ENCODE data around the gene SPINT2. TPM values are rescaled to one million over a fixed set of nuclear protein-coding genes. Genes with fewer than 3 reads are reported as not detected.

SPINT2 gene, protein sequence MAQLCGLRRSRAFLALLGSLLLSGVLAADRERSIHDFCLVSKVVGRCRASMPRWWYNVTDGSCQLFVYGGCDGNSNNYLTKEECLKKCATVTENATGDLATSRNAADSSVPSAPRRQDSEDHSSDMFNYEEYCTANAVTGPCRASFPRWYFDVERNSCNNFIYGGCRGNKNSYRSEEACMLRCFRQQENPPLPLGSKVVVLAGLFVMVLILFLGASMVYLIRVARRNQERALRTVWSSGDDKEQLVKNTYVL
- 25.9 and 29.1 TPM in 2 replicates for total RNA-seq

DNA sequence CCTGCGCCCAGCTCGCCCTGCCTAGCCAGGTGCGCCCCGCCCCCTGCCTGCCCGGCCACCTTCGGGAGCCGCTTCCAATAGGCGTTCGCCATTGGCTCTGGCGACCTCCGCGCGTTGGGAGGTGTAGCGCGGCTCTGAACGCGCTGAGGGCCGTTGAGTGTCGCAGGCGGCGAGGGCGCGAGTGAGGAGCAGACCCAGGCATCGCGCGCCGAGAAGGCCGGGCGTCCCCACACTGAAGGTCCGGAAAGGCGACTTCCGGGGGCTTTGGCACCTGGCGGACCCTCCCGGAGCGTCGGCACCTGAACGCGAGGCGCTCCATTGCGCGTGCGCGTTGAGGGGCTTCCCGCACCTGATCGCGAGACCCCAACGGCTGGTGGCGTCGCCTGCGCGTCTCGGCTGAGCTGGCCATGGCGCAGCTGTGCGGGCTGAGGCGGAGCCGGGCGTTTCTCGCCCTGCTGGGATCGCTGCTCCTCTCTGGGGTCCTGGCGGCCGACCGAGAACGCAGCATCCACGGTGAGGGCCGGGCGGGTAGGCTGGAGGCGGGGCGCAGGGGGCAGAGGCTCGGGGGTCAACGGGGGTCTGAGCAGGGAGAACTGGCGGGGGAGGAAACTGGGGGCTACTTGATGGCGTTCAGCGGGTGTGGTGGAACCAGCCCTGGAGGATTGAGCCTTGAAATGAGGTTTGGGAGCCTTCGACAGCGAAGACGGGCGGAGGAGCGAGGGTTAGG lies at the start of gene SPINT2:
TSS of gene SPINT2 (plus strand) at position 88 of the 727 bp plus-strand sequence. CDS start at position 408, 320 bp downstream.

GRCh38 chr19:38224014-38224862 lies 40.1 kb upstream of the SPINT2 start, which contains the start of gene DPF1:
Gene DPF1, minus strand, starts transcription at chr19:38224222. Its CDS starts 80 bp downstream, at chr19:38224142.

DNA sequence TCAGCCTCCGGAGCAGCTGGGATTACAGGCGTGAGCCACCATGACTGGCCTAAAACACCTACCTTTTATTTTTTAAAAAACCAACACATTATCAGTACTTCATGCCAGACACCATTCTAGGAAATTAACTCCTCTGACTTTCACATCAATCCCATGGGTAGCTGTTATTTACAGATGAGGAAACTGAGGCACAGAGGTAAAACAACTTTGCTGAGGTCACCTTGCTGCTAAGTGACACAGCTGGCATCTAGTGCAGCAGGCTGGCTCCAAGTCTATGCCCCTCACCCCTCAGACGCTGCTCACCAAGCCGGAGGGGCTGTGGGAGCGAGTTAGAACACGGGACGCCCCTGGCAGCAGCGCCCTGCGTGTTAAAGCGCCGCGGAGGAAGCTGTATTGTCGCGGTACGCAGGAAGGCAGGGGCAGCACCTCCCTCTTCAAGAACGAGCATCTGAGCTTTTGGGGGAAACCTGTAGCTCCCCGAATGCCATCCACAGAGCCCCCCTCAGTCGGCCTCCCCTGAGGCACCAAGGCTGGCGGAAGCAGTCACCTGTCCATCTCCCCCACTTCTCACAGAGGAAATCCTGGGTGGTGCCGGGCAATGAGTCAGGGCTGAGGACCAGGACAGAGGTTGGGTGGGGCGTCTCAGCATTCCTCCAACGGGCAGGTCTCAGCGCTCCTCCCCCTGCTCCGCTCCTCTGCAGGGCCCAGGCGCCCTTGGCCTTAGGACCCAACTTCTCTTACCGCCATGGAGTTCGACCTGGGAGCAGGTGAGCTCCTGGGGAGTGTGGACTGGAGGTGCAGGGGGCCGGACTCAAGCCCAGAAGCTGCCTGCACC lies 39.4 kb downstream of the SPINT2 start, which contains the start of gene C19orf33:
TSS of gene C19orf33 (plus strand) at position 735 of the 835 bp plus-strand sequence. CDS start at position 746, 11 bp downstream.

DNA sequence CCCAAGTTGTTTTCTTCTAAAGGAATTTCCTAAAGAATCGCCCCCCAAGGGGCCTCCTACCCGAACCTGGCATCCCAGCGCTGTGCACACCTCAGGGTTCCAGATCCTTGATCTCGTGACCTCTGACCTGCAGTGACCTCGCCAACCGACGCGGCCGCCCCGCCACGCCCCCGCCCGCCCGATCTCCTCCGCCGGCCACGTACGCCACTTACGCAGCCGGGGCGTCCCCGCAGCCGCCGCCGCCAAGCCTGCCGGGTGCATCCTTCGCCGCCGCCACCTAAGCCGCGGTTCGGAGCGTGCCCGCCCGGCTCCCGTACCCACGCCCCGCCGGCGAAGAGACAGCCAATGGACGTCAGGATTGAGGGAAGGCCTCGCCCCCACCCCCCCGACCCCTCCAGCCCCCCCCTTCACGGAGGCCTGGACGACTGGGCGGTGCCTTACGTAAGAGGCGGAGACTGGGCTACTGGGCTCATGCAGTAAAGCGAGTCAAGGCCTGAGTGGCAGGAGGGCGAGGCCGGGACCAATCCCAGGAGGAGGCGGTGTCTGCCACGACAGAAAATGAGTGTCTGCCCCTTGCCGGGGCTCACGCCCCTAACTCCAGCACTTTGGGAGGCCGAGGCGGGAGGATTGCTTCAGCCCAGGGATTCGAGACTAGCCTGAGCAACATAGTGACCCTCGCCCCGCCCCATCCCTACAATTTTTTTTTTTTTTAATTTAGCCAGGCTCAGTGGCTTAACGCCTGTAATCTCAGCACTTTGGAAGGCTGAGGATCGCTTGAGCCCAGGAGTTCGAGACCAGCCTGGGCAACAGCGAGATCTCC lies 51.5 kb downstream of the SPINT2 start, which contains the start of gene YIF1B:
TSS of gene YIF1B (minus strand) at position 291 of the 820 bp plus-strand sequence. CDS start at position 261, 30 bp downstream.

GRCh38 chr19:38319421-38320258 lies 55.3 kb downstream of the SPINT2 start, which contains the start of gene KCNK6:
Gene KCNK6, plus strand, starts transcription at chr19:38319845. Its CDS starts 106 bp downstream, at chr19:38319951.

Small RNA genes within 50 kb of the gene (small RNA-seq; reads per million reads assigned to genes)
- not detected for gene RF00019

Other genes with a start within 250 kb of the SPINT2 start
- gene DPF1, start 40.4 kb upstream of the SPINT2 start, total RNA-seq = 0.86 and 1.4 TPM in 2 replicates
- not detected in 2 replicates for gene PPP1R14A, start 8.2 kb upstream of the SPINT2 start, total RNA-seq
- 1.6 TPM in 1 of 2 replicates, not detected in the other for gene C19orf33, start 39.7 kb downstream of the SPINT2 start, total RNA-seq
- gene YIF1B, start 51.4 kb downstream of the SPINT2 start, total RNA-seq = 58.6 and 81.8 TPM in 2 replicates
- 6.3 and 13.5 TPM in 2 replicates for gene KCNK6, start 55.3 kb downstream of the SPINT2 start, total RNA-seq
- 0.78 and 1.3 TPM in 2 replicates for gene CATSPERG, start 71.3 kb downstream of the SPINT2 start, total RNA-seq
- 201 and 242 TPM in 2 replicates for gene PSMD8, start 110.0 kb downstream of the SPINT2 start, total RNA-seq
- gene GGN, start 123.5 kb downstream of the SPINT2 start, total RNA-seq = 0.39 and 0.54 TPM in 2 replicates
- 2.2 and 2.6 TPM in 2 replicates for gene SPRED3, start 124.1 kb downstream of the SPINT2 start, total RNA-seq
- gene FAM98C, start 138.5 kb downstream of the SPINT2 start, total RNA-seq = 10.7 and 10.9 TPM in 2 replicates
- gene RASGRP4, start 161.6 kb downstream of the SPINT2 start, total RNA-seq = not detected in 2 replicates
- gene RYR1, start 169.1 kb downstream of the SPINT2 start, total RNA-seq = 0.39 and 0.65 TPM in 2 replicates